Measurements from ENCODE around the gene CIAO2A.

CIAO2A gene

DNA sequence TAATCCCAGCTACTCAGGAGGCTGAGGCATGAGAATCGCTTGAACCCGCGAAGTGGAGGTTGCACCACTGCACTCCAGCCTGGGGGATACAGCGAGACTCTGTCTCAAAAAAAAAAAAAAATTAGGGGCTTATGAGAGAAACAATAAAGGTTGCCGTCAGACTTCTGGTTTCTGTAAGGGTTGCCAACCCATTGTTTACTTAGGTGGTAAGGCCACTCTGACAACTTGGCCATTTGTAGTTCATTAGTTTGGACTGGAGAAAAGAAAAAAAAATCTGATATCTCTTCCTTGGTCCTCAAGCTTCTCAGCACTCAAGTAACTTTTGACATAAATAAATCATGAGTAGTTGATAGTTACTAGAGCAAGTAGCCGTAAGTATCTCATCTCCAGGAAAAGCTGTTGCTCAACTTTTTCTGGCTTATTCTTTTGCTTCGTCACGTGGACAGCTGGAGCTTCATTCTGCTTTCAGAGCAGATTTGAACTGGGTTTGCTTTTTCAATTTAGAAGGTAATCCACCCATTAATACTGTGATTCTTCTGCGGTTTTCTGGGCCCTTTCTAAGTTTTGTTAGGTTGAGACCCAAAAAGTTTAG is 11.6 kb upstream of the CIAO2A start:
- H3K4me2 ChIP-seq (ENCODE audit: low read depth, low read length) = no peak overlapping the region
- no peak overlapping the region for H2AFZ ChIP-seq (ENCODE audit: low read length)
- TF ChIP-seq, protein P1, sequence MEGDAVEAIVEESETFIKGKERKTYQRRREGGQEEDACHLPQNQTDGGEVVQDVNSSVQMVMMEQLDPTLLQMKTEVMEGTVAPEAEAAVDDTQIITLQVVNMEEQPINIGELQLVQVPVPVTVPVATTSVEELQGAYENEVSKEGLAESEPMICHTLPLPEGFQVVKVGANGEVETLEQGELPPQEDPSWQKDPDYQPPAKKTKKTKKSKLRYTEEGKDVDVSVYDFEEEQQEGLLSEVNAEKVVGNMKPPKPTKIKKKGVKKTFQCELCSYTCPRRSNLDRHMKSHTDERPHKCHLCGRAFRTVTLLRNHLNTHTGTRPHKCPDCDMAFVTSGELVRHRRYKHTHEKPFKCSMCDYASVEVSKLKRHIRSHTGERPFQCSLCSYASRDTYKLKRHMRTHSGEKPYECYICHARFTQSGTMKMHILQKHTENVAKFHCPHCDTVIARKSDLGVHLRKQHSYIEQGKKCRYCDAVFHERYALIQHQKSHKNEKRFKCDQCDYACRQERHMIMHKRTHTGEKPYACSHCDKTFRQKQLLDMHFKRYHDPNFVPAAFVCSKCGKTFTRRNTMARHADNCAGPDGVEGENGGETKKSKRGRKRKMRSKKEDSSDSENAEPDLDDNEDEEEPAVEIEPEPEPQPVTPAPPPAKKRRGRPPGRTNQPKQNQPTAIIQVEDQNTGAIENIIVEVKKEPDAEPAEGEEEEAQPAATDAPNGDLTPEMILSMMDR (IDR thresholded peaks at IDR 0.05; ENCODE audit: low read length) = no peak
- TF ChIP-seq EZH2 (optimal IDR thresholded peaks at IDR 0.05; ENCODE audit: low read depth, low read length) (no peak), EZH2phosphoT487 (IDR thresholded peaks at IDR 0.05; ENCODE audit: low read length) (no peak)
- DNase-seq = no peak
- no peak overlapping the region for H3K4me3 ChIP-seq (ENCODE audit: low read length)
- no peaks in the 10 kb centered on the region for H3K36me3 ChIP-seq (replicated peaks; ENCODE audit: insufficient read depth, low read length)
- no peaks in the 10 kb centered on the region for H3F3A ChIP-seq (ENCODE audit: insufficient read depth, low read length)
- no peak overlapping the region for H3K27ac ChIP-seq (ENCODE audit: low read length)
- H3K4me1 ChIP-seq (ENCODE audit: low read length) = no peaks in the 10 kb centered on the region
- no peaks in the 10 kb centered on the region for H3K9me2 ChIP-seq (replicated peaks; ENCODE audit: insufficient read depth, low read length)
- peaks cover 98% of the 10 kb centered on the region for H3K79me2 ChIP-seq (ENCODE audit: low read length)
- no peaks in the 10 kb centered on the region for H3K27me3 ChIP-seq (replicated peaks; ENCODE audit: insufficient read depth, low read length)
- H3K9ac ChIP-seq (ENCODE audit: low read length) = no peak overlapping the region
- H4K20me1 ChIP-seq (ENCODE audit: insufficient read depth, low read length) = peaks cover 23% of the 10 kb centered on the region
- no peaks in the 10 kb centered on the region for H3K9me3 ChIP-seq (replicated peaks; ENCODE audit: insufficient read depth, low read length)

DNA sequence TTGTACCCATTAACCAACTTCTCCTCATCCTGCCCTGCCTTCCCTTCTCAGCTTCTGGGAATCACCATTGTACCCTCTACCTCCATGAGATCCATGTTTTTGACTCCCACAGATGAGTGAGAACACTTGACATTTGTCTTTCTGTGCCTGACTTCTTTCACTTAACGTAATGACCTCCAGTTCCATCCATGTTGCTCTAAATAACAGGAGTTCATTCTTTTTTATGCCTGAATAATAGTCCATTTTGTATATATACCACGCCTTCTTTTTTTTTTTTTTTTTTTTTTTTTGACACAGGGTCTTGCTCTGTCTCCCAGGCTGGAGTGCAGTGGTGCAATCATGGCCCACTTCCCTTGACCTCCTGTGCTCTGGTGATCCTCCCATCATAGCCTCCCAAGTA is 8.9 kb upstream of the CIAO2A start:
- Histone ChIP-seq H3K4me2 (ENCODE audit: low read depth, low read length) (no peak overlapping the region), H3K9me3 (replicated peaks; ENCODE audit: insufficient read depth, low read length) (no peaks in the 10 kb centered on the region), H3K4me3 (ENCODE audit: low read length) (no peak overlapping the region)

GRCh38 chr15:64100958-64101357 is 7.3 kb upstream of the CIAO2A start:
- H4K20me1 ChIP-seq (ENCODE audit: insufficient read depth, low read length) = peaks cover 27% of the 10 kb centered on the region
- TF ChIP-seq EZH2 (optimal IDR thresholded peaks at IDR 0.05; ENCODE audit: low read depth, low read length) = no peak
- TF ChIP-seq EZH2phosphoT487 (IDR thresholded peaks at IDR 0.05; ENCODE audit: low read length) = no peak
- TF ChIP-seq, protein P1 (IDR thresholded peaks at IDR 0.05; ENCODE audit: low read length) = no peak

More for the DNA sequence above, 8.9 kb upstream of the CIAO2A start:
- Histone ChIP-seq H3K27me3 (replicated peaks; ENCODE audit: insufficient read depth, low read length) (no peaks in the 10 kb centered on the region), H3K9ac (ENCODE audit: low read length) (no peak overlapping the region), H3K36me3 (replicated peaks; ENCODE audit: insufficient read depth, low read length) (no peaks in the 10 kb centered on the region), H4K20me1 (ENCODE audit: insufficient read depth, low read length) (peaks cover 32% of the 10 kb centered on the region), H3K79me2 (ENCODE audit: low read length) (peaks cover 98% of the 10 kb centered on the region), H3K27ac (ENCODE audit: low read length) (no peak overlapping the region), H3F3A (ENCODE audit: insufficient read depth, low read length) (no peaks in the 10 kb centered on the region), H3K4me1 (ENCODE audit: low read length) (peaks cover 8% of the 10 kb centered on the region; the same call in 1 of the 2 replicates), H3K9me2 (replicated peaks; ENCODE audit: insufficient read depth, low read length) (no peaks in the 10 kb centered on the region), H2AFZ (ENCODE audit: low read length) (no peak overlapping the region)
- TF ChIP-seq EZH2phosphoT487 (IDR thresholded peaks at IDR 0.05; ENCODE audit: low read length) = no peak
- TF ChIP-seq EZH2 (optimal IDR thresholded peaks at IDR 0.05; ENCODE audit: low read depth, low read length) = no peak
- TF ChIP-seq, protein P1 (IDR thresholded peaks at IDR 0.05; ENCODE audit: low read length) = no peak
- DNase-seq = no peak

More at GRCh38 chr15:64100958-64101357, 7.3 kb upstream of the CIAO2A start:
- peaks cover 6% of the 10 kb centered on the region; the same call in 1 of the 2 replicates for H3F3A ChIP-seq (ENCODE audit: insufficient read depth, low read length)
- H2AFZ ChIP-seq (ENCODE audit: low read length) = no peak overlapping the region
- H3K9ac ChIP-seq (ENCODE audit: low read length) = no peak overlapping the region
- peaks cover 17% of the 10 kb centered on the region for H3K4me1 ChIP-seq (ENCODE audit: low read length)
- no peak for DNase-seq
- H3K27ac ChIP-seq (ENCODE audit: low read length) = no peak overlapping the region
- H3K79me2 ChIP-seq (ENCODE audit: low read length) = peaks cover 98% of the 10 kb centered on the region
- H3K27me3 ChIP-seq (replicated peaks; ENCODE audit: insufficient read depth, low read length) = no peaks in the 10 kb centered on the region
- H3K36me3 ChIP-seq (replicated peaks; ENCODE audit: insufficient read depth, low read length) = no peaks in the 10 kb centered on the region
- H3K9me3 ChIP-seq (replicated peaks; ENCODE audit: insufficient read depth, low read length) = no peaks in the 10 kb centered on the region
- H3K9me2 ChIP-seq (replicated peaks; ENCODE audit: insufficient read depth, low read length) = no peaks in the 10 kb centered on the region
- no peak overlapping the region for H3K4me2 ChIP-seq (ENCODE audit: low read depth, low read length)
- no peak overlapping the region for H3K4me3 ChIP-seq (ENCODE audit: low read length)

All from MM.1S (cell line).